ENCODE results near the gene TRDN.
"Not testable (repeated sequence)": the region's sequence is repeated elsewhere in the genome, so short reads cannot be mapped to it uniquely, and the experiment has no call there.

The TRDN gene

GRCh38 chr6:123562677-123563076 is 74.1 kb downstream of the TRDN start:
- no peak for DNase-seq (ENCODE audit: low spot score)

- DNase-seq (ENCODE audit: low spot score) = no peak
Measured at GRCh38 chr6:123562264-123562663, 74.5 kb downstream of the TRDN start.

GRCh38 chr6:123559816-123560215 is 76.9 kb downstream of the TRDN start:
- DNase-seq (ENCODE audit: low spot score) = not testable (repeated sequence)

GRCh38 chr6:123557474-123557873 is 79.3 kb downstream of the TRDN start:
- not testable (repeated sequence) for DNase-seq (ENCODE audit: low spot score)

- DNase-seq (ENCODE audit: low spot score) = no peak
Measured at GRCh38 chr6:123551939-123552707, 84.6 kb downstream of the TRDN start.

GRCh38 chr6:123550052-123550617 is 86.6 kb downstream of the TRDN start:
- DNase-seq (ENCODE audit: low spot score) = no peak

GRCh38 chr6:123549476-123549875 is 87.3 kb downstream of the TRDN start:
- DNase-seq (ENCODE audit: low spot score) = no peak

- no peak for DNase-seq (ENCODE audit: low spot score)
Measured at GRCh38 chr6:123547216-123547978, 89.4 kb downstream of the TRDN start.

- DNase-seq (ENCODE audit: low spot score) = no peak
Measured at GRCh38 chr6:123546537-123546936, 90.2 kb downstream of the TRDN start.

- DNase-seq (ENCODE audit: low spot score) = no peak
Measured at GRCh38 chr6:123541462-123541861, 95.3 kb downstream of the TRDN start.

- no peak for DNase-seq (ENCODE audit: low spot score)
Measured at GRCh38 chr6:123533862-123534648, 102.7 kb downstream of the TRDN start.

GRCh38 chr6:123529843-123530242 is 106.9 kb downstream of the TRDN start:
- DNase-seq (ENCODE audit: low spot score) = no peak

GRCh38 chr6:123529058-123529457 is 107.7 kb downstream of the TRDN start:
- no peak for DNase-seq (ENCODE audit: low spot score)

- DNase-seq (ENCODE audit: low spot score) = no peak
Measured at GRCh38 chr6:123527406-123527805, 109.3 kb downstream of the TRDN start.

GRCh38 chr6:123526128-123526527 is 110.6 kb downstream of the TRDN start:
- DNase-seq (ENCODE audit: low spot score) = no peak

GRCh38 chr6:123524781-123525180 is 112.0 kb downstream of the TRDN start:
- DNase-seq (ENCODE audit: low spot score) = no peak

GRCh38 chr6:123520217-123520616 is 116.5 kb downstream of the TRDN start:
- DNase-seq (ENCODE audit: low spot score) = no peak

- DNase-seq (ENCODE audit: low spot score) = no peak
Measured at GRCh38 chr6:123519189-123519505, 117.6 kb downstream of the TRDN start.

- no peak for DNase-seq (ENCODE audit: low spot score)
Measured at GRCh38 chr6:123518441-123519188, 118.1 kb downstream of the TRDN start.

- no peak for DNase-seq (ENCODE audit: low spot score)
Measured at GRCh38 chr6:123515715-123516114, 121.0 kb downstream of the TRDN start.

- DNase-seq (ENCODE audit: low spot score) = no peak
Measured at GRCh38 chr6:123509112-123509511, 127.6 kb downstream of the TRDN start.

- no peak for DNase-seq (ENCODE audit: low spot score)
Measured at GRCh38 chr6:123508290-123508689, 128.5 kb downstream of the TRDN start.

Data from HuH-7 (cell line).